Transverse colon (tissue), 4 donors: ENCODE results near the gene IFNG. TPM values are rescaled to one million over a fixed set of nuclear protein-coding genes. Genes with fewer than 3 reads are reported as not detected.

Experiments used
- DNase-seq: peaks from one replicate; pipeline ENCODE4 v3.0.0-alpha.2; 2019
- H3K27ac ChIP-seq, 4 donors: fragments of 200-600 bp; sonication (generic); 2 replicates each; pipeline ENCODE4 v1.5.1; 2016 to 2018; ENCODE audit warnings: inconsistent platforms in 4 of 4
- H3K27me3 ChIP-seq: fragments of 200-600 bp; sonication (generic); 2 replicates; pipeline ENCODE4 v1.5.1; 2017; ENCODE audit warnings: inconsistent platforms
- H3K36me3 ChIP-seq, 4 donors: fragments of 200-600 bp; sonication (generic); 2 replicates each; pipeline ENCODE4 v1.5.1; 2017 to 2019; ENCODE audit warnings: inconsistent platforms in 4 of 4
- H3K4me1 ChIP-seq, 4 donors: fragments of 200-600 bp; sonication (generic); 2 replicates each; pipeline ENCODE4 v1.5.1; 2017 to 2020; ENCODE audit warnings: inconsistent platforms in 4 of 4
- H3K4me3 ChIP-seq, 4 donors: fragments of 200-600 bp; sonication (generic); 1 replicate in 1 of 4; 2 replicates in 3 of 4; pipeline versions ENCODE4 v1.5.1 to v1.6.1; 2017 to 2019; ENCODE audit warnings: inconsistent platforms in 4 of 4
- H3K9me3 ChIP-seq, 2 donors: fragments of 200-600 bp; sonication (generic); 2 replicates each; pipeline ENCODE4 v1.5.1; 2017 to 2019; ENCODE audit warnings: inconsistent platforms in 2 of 2
- CTCF ChIP-seq, 5 experiments: fragments of 200-600 bp in 3 of 5; fragments of 450-650 bp in 2 of 5; sonication (generic) in 3 of 5; IDR thresholded peaks; 1 replicate in 2 of 5; 2 replicates in 3 of 5; pipeline ENCODE4 v1.5.1; 2016 to 2017; ENCODE audit warnings: antibody characterized with exemption in 5 of 5, inconsistent platforms in 3 of 5, mild to moderate bottlenecking in 2 of 5, moderate library complexity in 1 of 5
- EP300 ChIP-seq: sonication (generic); formaldehyde crosslinking; IDR thresholded peaks from one replicate; pipeline ENCODE4 v1.6.1; 2017; ENCODE audit warnings: antibody characterized with exemption, low read depth
- POLR2A ChIP-seq: fragments of 450-650 bp; IDR thresholded peaks from one replicate; pipeline ENCODE4 v1.6.1; 2016; ENCODE audit warnings: antibody characterized with exemption, mild to moderate bottlenecking, moderate library complexity
- POLR2AphosphoS5 ChIP-seq, 3 donors: sonication (generic); formaldehyde crosslinking; IDR thresholded peaks; one replicate each; pipeline ENCODE4 v1.6.1; 2016; ENCODE audit warnings: antibody characterized with exemption in 3 of 3
- WGBS, 2 donors: methylation state at CpG; one replicate each; pipeline ENCODE4 v1.1.5; 2018; ENCODE audit warnings: low coverage in 1 of 2; 5-methylcytosine and 5-hydroxymethylcytosine counted together
- in situ Hi-C, 4 donors: fragments of 200-750 bp; cut with MboI; loops; one replicate each; pipeline versions ENCODE4 v1.15.0 to v1.15.1; 2017; ENCODE audit warnings: low sequenced_read_pairs in 3 of 4, low pct_ligation_motif_present in 1 of 4, low pct_unique_long_range_greater_than_20kb in 1 of 4
- intact Hi-C: fragments of 100-400 bp; cut with DNase I; formaldehyde crosslinking; loops from one replicate; pipeline ENCODE4 v1.15.1; 2023; ENCODE audit warnings: low total_unique reads
- total RNA-seq, 4 donors: library from RNA; depleted of rRNA; stranded (reverse); fragments of >200 nt; gene quantifications; one replicate each; pipeline ENCODE4 v1.1.0, GENCODE V29; 2016

The IFNG gene
- total RNA-seq, 4 donors from 2014 or later, result not detected

GRCh38 chr12:68131867-68132414 is 27.6 kb downstream of the IFNG start:
- DNase-seq, result no peak
- Histone ChIP-seq H3K36me3 (no peaks in the 10 kb centered on the region), H3K9me3 (peaks cover 0 to 21% of the 10 kb centered on the region in 2 donors), H3K27ac (no peak overlapping the region), H3K4me3 (no peak overlapping the region), H3K4me1 (no peaks in the 10 kb centered on the region), H3K27me3 (no peaks in the 10 kb centered on the region)
- in situ Hi-C loops, result no loop called here
- WGBS, 2 donors, result 78% methylated on average over 5 of the region's 5 CpGs; no CpG with 5 or more reads in 1 of the 2 donors
- TF ChIP-seq EP300 (no peak), CTCF (IDR thresholded peaks at IDR 0.05) (no peak), POLR2A (no peak), POLR2AphosphoS5 (IDR thresholded peaks at IDR 0.05) (no peak)
- intact Hi-C loops, result no loop called here

DNA sequence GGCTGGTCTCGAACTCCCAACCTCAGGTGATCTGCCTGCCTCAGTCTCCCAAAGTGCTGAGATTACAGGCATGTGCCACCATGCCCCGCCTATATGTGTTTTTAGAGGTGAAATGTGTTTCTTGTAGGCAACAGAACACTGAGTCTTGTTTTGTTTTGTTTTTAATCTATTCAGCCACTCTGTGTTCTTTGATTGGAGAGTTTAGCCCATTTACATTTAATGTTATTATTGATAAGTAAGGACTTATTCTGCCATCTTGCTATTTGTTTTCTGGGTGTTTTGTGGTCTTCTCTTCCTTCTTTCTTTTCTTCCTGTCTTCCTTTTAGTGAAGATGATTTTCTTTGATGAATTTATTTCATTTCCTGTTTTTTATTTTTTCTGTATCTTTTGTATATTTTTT is 29.6 kb downstream of the IFNG start:
- Histone ChIP-seq H3K9me3 (peaks cover 0 to 21% of the 10 kb centered on the region in 2 donors), H3K4me1 (no peaks in the 10 kb centered on the region), H3K36me3 (no peaks in the 10 kb centered on the region), H3K4me3 (no peak overlapping the region), H3K27me3 (no peaks in the 10 kb centered on the region), H3K27ac (no peak overlapping the region)
- intact Hi-C loops, result no loop called here
- DNase-seq, result no peak
- TF ChIP-seq CTCF (IDR thresholded peaks at IDR 0.05), result no peak
- no peak for TF ChIP-seq POLR2AphosphoS5 (IDR thresholded peaks at IDR 0.05)
- TF ChIP-seq POLR2A, result no peak
- no peak for TF ChIP-seq EP300
- 97% methylated on average over 2 of the region's 2 CpGs; no CpG with 5 or more reads in 1 of the 2 donors for WGBS, 2 donors
- in situ Hi-C loops, result no loop called here

- WGBS, 2 donors, result 64 to 75% methylated on average over 3 of the region's 3 CpGs
- DNase-seq, result no peak
- TF ChIP-seq EP300 (no peak), POLR2AphosphoS5 (IDR thresholded peaks at IDR 0.05) (no peak), POLR2A (no peak), CTCF (IDR thresholded peaks at IDR 0.05) (no peak)
- H3K27ac ChIP-seq, result no peak overlapping the region
- in situ Hi-C loops, result no loop called here
- H3K4me3 ChIP-seq, result no peak overlapping the region
- H3K4me1 ChIP-seq, result no peaks in the 10 kb centered on the region
- no peaks in the 10 kb centered on the region for H3K27me3 ChIP-seq
- H3K9me3 ChIP-seq, result no peaks in the 10 kb centered on the region
- intact Hi-C loops, result no loop called here
- no peaks in the 10 kb centered on the region for H3K36me3 ChIP-seq
Observed at GRCh38 chr12:68122236-68122920, 37.2 kb downstream of the IFNG start.

GRCh38 chr12:68121143-68121542 is 38.4 kb downstream of the IFNG start:
- H3K9me3 ChIP-seq, result no peaks in the 10 kb centered on the region
- no peaks in the 10 kb centered on the region for H3K27me3 ChIP-seq
- TF ChIP-seq POLR2AphosphoS5 (IDR thresholded peaks at IDR 0.05), result no peak
- TF ChIP-seq CTCF (IDR thresholded peaks at IDR 0.05), result no peak
- no peak for TF ChIP-seq EP300
- no peak for TF ChIP-seq POLR2A
- no peak overlapping the region for H3K27ac ChIP-seq
- in situ Hi-C loops (no loop called here), intact Hi-C loops (no loop called here)
- WGBS, 2 donors, result 67 to 81% methylated on average over 1 of the region's 1 CpG
- no peak overlapping the region for H3K4me3 ChIP-seq
- no peaks in the 10 kb centered on the region for H3K36me3 ChIP-seq
- DNase-seq, result no peak
- H3K4me1 ChIP-seq, result no peaks in the 10 kb centered on the region
